OCI-LY1 (cell line): ENCODE results near the gene MYO9A.
A peak's percentile ranks its signal among the peaks of the same experiment; 100 is the strongest.

Experiments
- H2AFZ ChIP-seq: fragments of 200-600 bp; sonication (generic), shearing (Covaris generic); 2 replicates; pipeline ENCODE4 v1.6.0; 2014; ENCODE audit warnings: antibody characterized with exemption, mild to moderate bottlenecking, low read length
- H3F3A ChIP-seq: fragments of 200-600 bp; sonication (generic), shearing (Covaris generic); 2 replicates; pipeline ENCODE4 v1.6.0; 2014; ENCODE audit warnings: mild to moderate bottlenecking, antibody characterized with exemption, low read length, moderate library complexity; ENCODE audit not compliant: insufficient read depth
- H3K27ac ChIP-seq: fragments of 200-600 bp; sonication (generic); 2 replicates; pipeline ENCODE4 v1.5.1; 2014; ENCODE audit warnings: low read length, mixed run types, mild to moderate bottlenecking, low read depth; ENCODE audit not compliant: poor library complexity, severe bottlenecking
- H3K27me3 ChIP-seq: fragments of 200-600 bp; sonication (generic); 2 replicates; pipeline ENCODE4 v1.6.0; 2014; ENCODE audit warnings: antibody characterized with exemption, mild to moderate bottlenecking, low read length, moderate library complexity; ENCODE audit not compliant: insufficient read depth
- H3K36me3 ChIP-seq: fragments of 200-600 bp; sonication (generic); 2 replicates; pipeline ENCODE4 v1.6.1; 2014; ENCODE audit warnings: mild to moderate bottlenecking, antibody characterized with exemption, low read length, moderate library complexity, mixed read lengths; ENCODE audit not compliant: insufficient read depth
- H3K4me1 ChIP-seq: fragments of 200-600 bp; sonication (generic); 2 replicates; pipeline ENCODE4 v1.5.1; 2014; ENCODE audit warnings: mild to moderate bottlenecking, low read length, moderate library complexity; ENCODE audit not compliant: insufficient read depth, severe bottlenecking
- H3K4me2 ChIP-seq: fragments of 200-600 bp; sonication (generic), shearing (Covaris generic); 2 replicates; pipeline ENCODE4 v1.6.1; 2014; ENCODE audit warnings: low read length
- H3K4me3 ChIP-seq: fragments of 200-600 bp; sonication (generic); 2 replicates; pipeline ENCODE4 v1.5.1; 2014; ENCODE audit warnings: low read length, low read depth, mild to moderate bottlenecking, mixed read lengths; ENCODE audit not compliant: poor library complexity, severe bottlenecking
- H3K79me2 ChIP-seq: fragments of 200-600 bp; shearing (Covaris generic); 2 replicates; pipeline ENCODE4 v1.6.1; 2016; ENCODE audit warnings: mixed run types, low read length, mixed read lengths; ENCODE audit not compliant: insufficient read depth
- H3K9ac ChIP-seq: fragments of 200-600 bp; sonication (generic), shearing (Covaris generic); 2 replicates; pipeline ENCODE4 v1.6.1; 2014; ENCODE audit warnings: mild to moderate bottlenecking, low read length, mixed read lengths
- H3K9me2 ChIP-seq: fragments of 200-600 bp; sonication (generic), shearing (Covaris generic); 2 replicates; pipeline ENCODE4 v1.6.1; 2014; ENCODE audit warnings: low read depth, mild to moderate bottlenecking, low read length, mixed read lengths
- H3K9me3 ChIP-seq: fragments of 200-600 bp; shearing (Covaris generic); 2 replicates; pipeline ENCODE4 v1.6.1; 2014; ENCODE audit warnings: low read length, mixed read lengths
- H4K20me1 ChIP-seq: fragments of 200-600 bp; sonication (generic), shearing (Covaris generic); 2 replicates; pipeline ENCODE4 v1.6.0; 2016; ENCODE audit warnings: mild to moderate bottlenecking, low read length; ENCODE audit not compliant: insufficient read depth
- EZH2 ChIP-seq: fragments of 200-600 bp; sonication (generic), shearing (Covaris generic); IDR thresholded peaks from 2 replicates; pipeline ENCODE4 v1.8.0; 2017; ENCODE audit warnings: borderline replicate concordance, mixed run types, mild to moderate bottlenecking, antibody characterized with exemption, low read length, moderate library complexity, mixed read lengths
- TF ChIP-seq, protein P1 (sequence below): fragments of 200-600 bp; sonication (generic), shearing (Covaris generic); IDR thresholded peaks from 2 replicates; pipeline ENCODE4 v1.5.1; 2017; ENCODE audit warnings: mild to moderate bottlenecking, antibody characterized with exemption, low read length, moderate library complexity, mixed read lengths

The MYO9A gene

DNA sequence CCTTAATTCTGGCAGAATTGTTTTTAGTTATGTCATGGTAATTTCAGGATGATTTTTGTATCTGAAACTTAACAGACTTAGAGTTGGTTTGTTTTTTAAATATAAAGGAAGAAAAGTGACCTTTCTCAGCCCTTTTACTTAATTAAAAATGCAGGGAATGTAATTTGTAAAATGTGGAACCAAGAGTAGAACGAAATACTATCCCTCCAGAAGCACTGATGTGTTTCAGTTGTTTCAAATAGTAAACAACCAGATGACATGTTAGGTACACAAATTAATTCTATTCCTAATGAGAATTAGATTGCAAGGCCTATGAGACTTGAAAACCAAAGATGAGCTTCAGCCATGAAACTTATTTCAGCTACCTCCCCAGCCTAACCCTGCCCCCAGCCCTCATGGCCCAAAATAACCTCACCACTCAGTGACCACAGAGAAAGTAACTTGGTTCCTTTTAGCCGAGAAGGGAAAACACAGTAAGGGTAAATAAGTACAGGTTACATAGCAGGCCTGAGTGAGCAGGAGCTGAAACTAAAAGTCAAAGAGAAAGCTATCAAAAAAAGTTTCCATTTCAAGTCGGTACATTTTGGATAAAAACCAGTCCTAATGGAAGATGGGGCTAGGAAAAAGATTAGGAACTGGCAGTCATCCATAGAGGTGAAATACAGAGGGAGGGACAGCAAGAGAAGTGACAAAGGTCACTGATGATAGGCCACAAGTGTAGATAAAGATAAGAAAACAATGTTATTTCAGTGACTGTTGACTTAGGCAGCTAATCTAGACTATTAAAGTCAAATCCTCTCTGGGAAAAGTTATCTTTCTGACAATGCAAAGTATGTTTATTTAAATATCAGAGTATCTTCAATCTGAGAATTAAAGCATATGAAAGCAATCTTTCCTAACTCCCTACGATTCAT is 23.5 kb upstream of the MYO9A start:
- no peaks in the 10 kb centered on the region for H3K36me3 ChIP-seq
- no peak overlapping the region for H2AFZ ChIP-seq
- H3K4me1 ChIP-seq, result peaks cover 29% of the 10 kb centered on the region
- no peaks in the 10 kb centered on the region for H3F3A ChIP-seq
- TF ChIP-seq EZH2, result no peak
- TF ChIP-seq, protein P1, sequence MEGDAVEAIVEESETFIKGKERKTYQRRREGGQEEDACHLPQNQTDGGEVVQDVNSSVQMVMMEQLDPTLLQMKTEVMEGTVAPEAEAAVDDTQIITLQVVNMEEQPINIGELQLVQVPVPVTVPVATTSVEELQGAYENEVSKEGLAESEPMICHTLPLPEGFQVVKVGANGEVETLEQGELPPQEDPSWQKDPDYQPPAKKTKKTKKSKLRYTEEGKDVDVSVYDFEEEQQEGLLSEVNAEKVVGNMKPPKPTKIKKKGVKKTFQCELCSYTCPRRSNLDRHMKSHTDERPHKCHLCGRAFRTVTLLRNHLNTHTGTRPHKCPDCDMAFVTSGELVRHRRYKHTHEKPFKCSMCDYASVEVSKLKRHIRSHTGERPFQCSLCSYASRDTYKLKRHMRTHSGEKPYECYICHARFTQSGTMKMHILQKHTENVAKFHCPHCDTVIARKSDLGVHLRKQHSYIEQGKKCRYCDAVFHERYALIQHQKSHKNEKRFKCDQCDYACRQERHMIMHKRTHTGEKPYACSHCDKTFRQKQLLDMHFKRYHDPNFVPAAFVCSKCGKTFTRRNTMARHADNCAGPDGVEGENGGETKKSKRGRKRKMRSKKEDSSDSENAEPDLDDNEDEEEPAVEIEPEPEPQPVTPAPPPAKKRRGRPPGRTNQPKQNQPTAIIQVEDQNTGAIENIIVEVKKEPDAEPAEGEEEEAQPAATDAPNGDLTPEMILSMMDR, result no peak
- peak overlapping the region; percentile 77 for H3K27ac ChIP-seq
- no peaks in the 10 kb centered on the region for H3K79me2 ChIP-seq
- H3K27me3 ChIP-seq, result no peaks in the 10 kb centered on the region
- peak overlapping the region; percentile 14 for H3K4me3 ChIP-seq
- peak overlapping the region; percentile 43; the same call in 1 of the 2 replicates for H3K9ac ChIP-seq
- no peaks in the 10 kb centered on the region for H3K9me2 ChIP-seq
- H4K20me1 ChIP-seq, result no peaks in the 10 kb centered on the region
- peak overlapping the region; percentile 39 for H3K4me2 ChIP-seq
- no peaks in the 10 kb centered on the region for H3K9me3 ChIP-seq

DNA sequence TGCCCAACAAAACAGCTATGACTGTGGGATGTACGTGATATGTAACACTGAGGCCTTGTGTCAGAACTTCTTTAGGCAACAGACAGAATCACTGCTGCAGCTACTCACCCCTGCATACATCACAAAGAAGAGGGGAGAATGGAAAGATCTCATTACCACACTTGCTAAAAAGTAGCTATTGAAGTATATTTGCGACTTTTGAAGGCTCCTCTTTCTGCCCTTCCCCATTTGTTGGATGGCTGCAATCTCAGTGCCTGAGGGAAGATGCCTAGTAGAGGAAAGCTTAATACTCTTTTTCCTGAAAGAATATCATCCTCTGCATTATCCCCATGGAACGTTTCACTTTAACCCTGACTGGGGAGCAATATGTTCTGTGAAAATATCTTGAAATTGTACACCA is 22.1 kb upstream of the MYO9A start:
- Histone ChIP-seq H3K4me2 (no peak overlapping the region), H3K27ac (no peak overlapping the region), H4K20me1 (no peaks in the 10 kb centered on the region)

DNA sequence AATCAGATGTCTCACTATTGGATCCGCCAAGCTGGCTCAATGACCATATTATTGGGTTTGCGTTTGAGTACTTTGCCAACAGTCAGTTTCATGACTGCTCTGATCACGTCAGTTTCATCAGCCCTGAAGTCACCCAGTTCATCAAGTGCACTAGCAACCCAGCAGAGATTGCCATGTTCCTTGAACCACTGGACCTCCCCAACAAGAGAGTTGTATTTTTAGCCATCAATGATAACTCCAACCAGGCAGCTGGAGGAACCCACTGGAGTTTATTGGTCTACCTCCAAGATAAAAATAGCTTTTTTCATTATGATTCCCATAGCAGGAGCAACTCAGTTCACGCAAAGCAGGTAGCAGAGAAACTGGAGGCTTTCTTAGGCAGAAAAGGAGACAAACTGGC is 21.7 kb upstream of the MYO9A start:
- Histone ChIP-seq H3K9ac (no peak overlapping the region), H3K4me3 (no peak overlapping the region), H3K79me2 (no peaks in the 10 kb centered on the region), H3K4me1 (peaks cover 40% of the 10 kb centered on the region), H3K27ac (no peak overlapping the region), H3F3A (no peaks in the 10 kb centered on the region), H3K27me3 (no peaks in the 10 kb centered on the region), H4K20me1 (no peaks in the 10 kb centered on the region), H3K9me2 (no peaks in the 10 kb centered on the region), H3K4me2 (no peak overlapping the region), H3K9me3 (no peaks in the 10 kb centered on the region), H3K36me3 (no peaks in the 10 kb centered on the region), H2AFZ (no peak overlapping the region)
- TF ChIP-seq EZH2, result no peak
- TF ChIP-seq, protein P1, result no peak

More for the DNA sequence above, 22.1 kb upstream of the MYO9A start:
- Histone ChIP-seq H3K36me3 (no peaks in the 10 kb centered on the region), H3K27me3 (no peaks in the 10 kb centered on the region), H3K79me2 (no peaks in the 10 kb centered on the region), H3K9me2 (no peaks in the 10 kb centered on the region), H3K4me1 (peaks cover 40% of the 10 kb centered on the region), H2AFZ (no peak overlapping the region), H3F3A (no peaks in the 10 kb centered on the region), H3K9ac (no peak overlapping the region), H3K9me3 (no peaks in the 10 kb centered on the region), H3K4me3 (no peak overlapping the region)
- TF ChIP-seq EZH2, result no peak
- TF ChIP-seq, protein P1, result no peak
